Upper lobe of left lung (tissue), 4 donors: ENCODE results near the gene XYLT1.

Source experiments
- CTCF ChIP-seq, 6 experiments: fragments of 450-650 bp in 4 of 6; fragments of 200-600 bp in 2 of 6; sonication (generic) in 2 of 6; IDR thresholded peaks; one replicate each; pipeline ENCODE4 v1.5.1; 2016 to 2019; ENCODE audit warnings: antibody characterized with exemption in 6 of 6
- EP300 ChIP-seq, 4 donors: sonication (generic); formaldehyde crosslinking; IDR thresholded peaks; one replicate each; pipeline ENCODE4 v1.5.1; 2017; ENCODE audit warnings: antibody characterized with exemption in 4 of 4, control low read depth in 2 of 4
- POLR2A ChIP-seq, 4 donors: fragments of 450-650 bp; IDR thresholded peaks; one replicate each; pipeline ENCODE4 v1.5.1; 2016 to 2017; ENCODE audit warnings: antibody characterized with exemption in 4 of 4, mild to moderate bottlenecking in 2 of 4
- POLR2AphosphoS5 ChIP-seq, 2 donors: sonication (generic); formaldehyde crosslinking; IDR thresholded peaks; one replicate each; pipeline ENCODE4 v1.5.1; 2017; ENCODE audit warnings: antibody characterized with exemption in 2 of 2

- TF ChIP-seq CTCF (IDR thresholded peaks at IDR 0.05) (no peak), POLR2A (IDR thresholded peaks at IDR 0.05) (no peak), EP300 (IDR thresholded peaks at IDR 0.05) (no peak), POLR2AphosphoS5 (IDR thresholded peaks at IDR 0.05) (no peak)
These were observed 223.6 kb downstream of the XYLT1 start for GRCh38 chr16:17246974-17247732.
